Osteoblast (primary cell): ENCODE data around the gene TM9SF1. TPM values are rescaled to one million over a fixed set of nuclear protein-coding genes. Genes with fewer than 3 reads are reported as not detected.

ENCODE experiments used
- DNase-seq: peaks from one replicate; pipeline ENCODE4 v3.0.0; 2011; ENCODE audit warnings: low spot score, mixed read lengths; ENCODE audit not compliant: insufficient read length; ENCODE audit errors: missing footprints
- H2AFZ ChIP-seq: 2 replicates; pipeline ENCODE4 v1.6.0; 2011; ENCODE audit warnings: mild to moderate bottlenecking, low read length
- H3K27ac ChIP-seq: 2 replicates; pipeline ENCODE4 v1.5.1; 2011; ENCODE audit warnings: mild to moderate bottlenecking, low read depth, low read length, moderate library complexity
- H3K27me3 ChIP-seq: 2 replicates; pipeline ENCODE4 v1.6.0; 2012; ENCODE audit warnings: mild to moderate bottlenecking, control low read depth, inconsistent platforms, low read length, moderate library complexity; ENCODE audit not compliant: insufficient read depth
- H3K36me3 ChIP-seq: 2 replicates; pipeline ENCODE4 v1.5.1; 2011; ENCODE audit warnings: mild to moderate bottlenecking, low read length, control low read depth, moderate library complexity; ENCODE audit not compliant: insufficient read depth
- H3K4me1 ChIP-seq: 2 replicates; pipeline ENCODE4 v1.5.1; 2011; ENCODE audit warnings: mild to moderate bottlenecking, low read length, control low read depth, moderate library complexity; ENCODE audit not compliant: insufficient read depth
- H3K4me2 ChIP-seq: 2 replicates; pipeline ENCODE4 v1.6.0; 2011; ENCODE audit warnings: mild to moderate bottlenecking, low read length; ENCODE audit not compliant: insufficient read depth
- H3K4me3 ChIP-seq: fragments of 200-600 bp; sonication (generic); 3 replicates; pipeline ENCODE4 v1.5.1; 2012; ENCODE audit warnings: mild to moderate bottlenecking, low read length, inconsistent platforms; ENCODE audit not compliant: insufficient read depth
- H3K79me2 ChIP-seq: 2 replicates; pipeline ENCODE4 v1.6.0; 2012; ENCODE audit warnings: mild to moderate bottlenecking, low read length, control low read depth, inconsistent platforms; ENCODE audit not compliant: insufficient read depth
- H3K9me3 ChIP-seq: 2 replicates; pipeline ENCODE4 v1.5.1; 2011; ENCODE audit warnings: low read depth, low read length, control low read depth
- H4K20me1 ChIP-seq: 2 replicates; pipeline ENCODE4 v1.6.0; 2012; ENCODE audit warnings: mild to moderate bottlenecking, low read length, control low read depth; ENCODE audit not compliant: insufficient read depth
- CTCF ChIP-seq: IDR thresholded peaks from 2 replicates; pipeline ENCODE4 v1.5.1; 2011; ENCODE audit warnings: mild to moderate bottlenecking, low read depth, low read length, moderate library complexity; ENCODE audit errors: extremely low read depth
- total RNA-seq: library from RNA; depleted of rRNA; stranded (reverse); fragments of >200 nt; gene quantifications from 2 replicates; pipeline ENCODE4 v1.2.3, GENCODE V29; 2012

TM9SF1 gene
- total RNA-seq, 1 donor = 78.2 TPM

- Histone ChIP-seq H3K27ac (no peak overlapping the region), H3K27me3 (no peaks in the 10 kb centered on the region), H3K36me3 (peaks cover 58% of the 10 kb centered on the region), H3K9me3 (no peaks in the 10 kb centered on the region), H3K4me2 (no peak overlapping the region), H3K4me3 (no peak overlapping the region), H2AFZ (no peak overlapping the region), H3K4me1 (peaks cover 11% of the 10 kb centered on the region), H3K79me2 (peaks cover 25% of the 10 kb centered on the region), H4K20me1 (peaks cover 4% of the 10 kb centered on the region)
- no peak for TF ChIP-seq CTCF
- no peak for DNase-seq
Measured at GRCh38 chr14:24185741-24186140, 9.5 kb downstream of the TM9SF1 start.

- Histone ChIP-seq H4K20me1 (peaks cover 4% of the 10 kb centered on the region), H3K79me2 (peaks cover 25% of the 10 kb centered on the region), H3K9me3 (no peaks in the 10 kb centered on the region), H2AFZ (no peak overlapping the region), H3K4me3 (no peak overlapping the region), H3K36me3 (peaks cover 61% of the 10 kb centered on the region), H3K27me3 (no peaks in the 10 kb centered on the region), H3K27ac (no peak overlapping the region), H3K4me2 (no peak overlapping the region), H3K4me1 (peaks cover 15% of the 10 kb centered on the region)
- TF ChIP-seq CTCF = no peak
- DNase-seq = no peak
Measured at GRCh38 chr14:24185026-24185425, 10.2 kb downstream of the TM9SF1 start.

GRCh38 chr14:24184104-24184970, 10.9 kb downstream of the TM9SF1 start:
- Histone ChIP-seq H3K4me1 (peaks cover 18% of the 10 kb centered on the region), H3K27ac (no peak overlapping the region), H3K9me3 (no peaks in the 10 kb centered on the region), H2AFZ (no peak overlapping the region), H3K27me3 (no peaks in the 10 kb centered on the region), H3K4me2 (no peak overlapping the region), H3K79me2 (peaks cover 25% of the 10 kb centered on the region), H3K36me3 (peaks cover 66% of the 10 kb centered on the region), H4K20me1 (peaks cover 4% of the 10 kb centered on the region), H3K4me3 (no peak overlapping the region)
- TF ChIP-seq CTCF = no peak
- no peak for DNase-seq

GRCh38 chr14:24183014-24183481, 12.2 kb downstream of the TM9SF1 start:
- H3K79me2 ChIP-seq = peaks cover 21% of the 10 kb centered on the region
- no peak for DNase-seq
- H3K36me3 ChIP-seq = peaks cover 77% of the 10 kb centered on the region
- peaks cover 14% of the 10 kb centered on the region for H3K4me1 ChIP-seq
- no peak overlapping the region for H3K27ac ChIP-seq
- H3K4me3 ChIP-seq = no peak overlapping the region
- no peak for TF ChIP-seq CTCF
- no peaks in the 10 kb centered on the region for H3K27me3 ChIP-seq
- peaks cover 4% of the 10 kb centered on the region for H4K20me1 ChIP-seq
- H3K4me2 ChIP-seq = no peak overlapping the region
- H3K9me3 ChIP-seq = no peaks in the 10 kb centered on the region
- H2AFZ ChIP-seq = no peak overlapping the region
